B cell (primary cell): ENCODE measurements around the gene EPN1. TPM values are rescaled to one million over a fixed set of nuclear protein-coding genes. Genes with fewer than 3 reads are reported as not detected.

Experiments used
- ATAC-seq: fragments of 200-7000 bp; cut with Tn5 transposase; one replicate; pipeline ENCODE4 v1.10.0; 2021; ENCODE audit warnings: low read depth, mild to moderate bottlenecking, moderate number of reproducible peaks, moderate library complexity
- CTCF ChIA-PET: fragments of 350-600 bp; sonication (Branson Sonifier 250); formaldehyde crosslinking; loops from one replicate; lab custom pipeline; 2021; ENCODE audit warnings: antibody characterized with exemption, inconsistent platforms; lab: Charles Lee
- POLR2A ChIA-PET: fragments of 350-600 bp; sonication (Branson Sonifier 250); formaldehyde crosslinking; loops from one replicate; lab custom pipeline; 2021; ENCODE audit warnings: antibody characterized with exemption; lab: Charles Lee
- DNase-seq: peaks from one replicate; pipeline ENCODE4 v3.0.0; 2013
- H2AFZ ChIP-seq: 2 replicates; pipeline ENCODE4 v1.6.1; 2012; ENCODE audit warnings: mild to moderate bottlenecking, low read depth, low read length; ENCODE audit not compliant: insufficient read depth, poor library complexity, severe bottlenecking
- H3K27ac ChIP-seq, 2 donors: 1 replicate in 1 of 2; 2 replicates in 1 of 2; pipeline ENCODE4 v1.5.1; 2012 to 2013; ENCODE audit warnings: low read length in 2 of 2, mild to moderate bottlenecking in 2 of 2, moderate library complexity in 1 of 2
- H3K27me3 ChIP-seq, 4 experiments: fragments of 200-600 bp in 1 of 4; sonication (generic) in 1 of 4; replicated peaks in 1 of 4; 1 replicate in 2 of 4; 2 replicates in 2 of 4; pipeline versions ENCODE4 v1.6.1 to v1.7.0; 2013 to 2016; ENCODE audit warnings: low read length in 3 of 4, mild to moderate bottlenecking in 2 of 4, mixed read lengths in 1 of 4, moderate library complexity in 1 of 4; ENCODE audit not compliant: insufficient read depth in 4 of 4, control insufficient read depth in 3 of 4; ENCODE audit errors: control extremely low read depth in 1 of 4
- H3K36me3 ChIP-seq, 2 experiments: replicated peaks in 1 of 2; 1 replicate in 1 of 2; 2 replicates in 1 of 2; pipeline versions ENCODE4 v1.6.1 to v1.7.1; 2013; ENCODE audit warnings: low read length in 1 of 2; ENCODE audit not compliant: insufficient read depth in 2 of 2, control insufficient read depth in 1 of 2; ENCODE audit errors: control extremely low read depth in 1 of 2, extremely low read depth in 1 of 2
- H3K4me1 ChIP-seq, 2 donors: fragments of 200-600 bp in 1 of 2; sonication (generic) in 1 of 2; 1 replicate in 1 of 2; 2 replicates in 1 of 2; pipeline versions ENCODE4 v1.5.1 to v1.6.1; 2013 to 2017; ENCODE audit warnings: low read length in 2 of 2; ENCODE audit not compliant: control insufficient read depth in 2 of 2, insufficient read depth in 2 of 2
- H3K4me2 ChIP-seq: replicated peaks from 2 replicates; pipeline ENCODE3; 2012; ENCODE audit warnings: mild to moderate bottlenecking, low read depth, low read length; ENCODE audit not compliant: poor library complexity, severe bottlenecking
- H3K4me3 ChIP-seq, 5 experiments: fragments of 200-600 bp in 1 of 5; sonication (generic) in 1 of 5; 1 replicate in 3 of 5; 2 replicates in 2 of 5; pipeline versions ENCODE4 v1.5.1 to v1.7.0; 2011 to 2016; ENCODE audit warnings: low read length in 4 of 5, mild to moderate bottlenecking in 4 of 5, low read depth in 2 of 5, control low read depth in 1 of 5, moderate library complexity in 1 of 5; ENCODE audit not compliant: insufficient read depth in 1 of 5; ENCODE audit errors: control extremely low read depth in 1 of 5, extremely low read depth in 1 of 5
- H3K79me2 ChIP-seq: fragments of 200-600 bp; sonication (generic); one replicate; pipeline ENCODE4 v1.6.0; 2016; ENCODE audit warnings: low read length; ENCODE audit not compliant: control insufficient read depth, insufficient read depth
- H3K9ac ChIP-seq: fragments of 200-600 bp; sonication (generic); 2 replicates; pipeline ENCODE4 v1.6.1; 2017; ENCODE audit warnings: mild to moderate bottlenecking, low read length, moderate library complexity
- H3K9me3 ChIP-seq, 3 donors: one replicate each; pipeline versions ENCODE4 v1.6.1 to v1.7.1; 2013; ENCODE audit warnings: low read length in 2 of 3; ENCODE audit not compliant: control insufficient read depth in 2 of 3, insufficient read depth in 1 of 3; ENCODE audit errors: control extremely low read depth in 1 of 3
- H4K20me1 ChIP-seq: 2 replicates; pipeline ENCODE4 v1.6.0; 2012; ENCODE audit warnings: mild to moderate bottlenecking, low read length; ENCODE audit not compliant: insufficient read depth, control insufficient read depth, poor library complexity, severe bottlenecking
- H3K27ac Mint-ChIP-seq: one replicate; pipeline ENCODE4 v1.8.0; 2021; ENCODE audit warnings: mixed read lengths
- H3K27me3 Mint-ChIP-seq: one replicate; pipeline ENCODE4 v1.8.0; 2021; ENCODE audit warnings: mixed read lengths
- H3K4me1 Mint-ChIP-seq: one replicate; pipeline ENCODE4 v1.8.0; 2021; ENCODE audit warnings: mixed read lengths
- H3K4me3 Mint-ChIP-seq: one replicate; pipeline ENCODE4 v1.8.0; 2021; ENCODE audit warnings: mixed read lengths
- H3K9me3 Mint-ChIP-seq: one replicate; pipeline ENCODE4 v1.8.0; 2022; ENCODE audit warnings: mixed read lengths; ENCODE audit not compliant: insufficient read depth
- CTCF ChIP-seq: fragments of 200-600 bp; IDR thresholded peaks from one replicate; pipeline ENCODE4 v1.8.0; 2022; ENCODE audit warnings: antibody characterized with exemption, mild to moderate bottlenecking
- EZH2 ChIP-seq: IDR thresholded peaks from 2 replicates; pipeline ENCODE4 v1.6.1; 2012; ENCODE audit warnings: borderline replicate concordance, low read depth, mild to moderate bottlenecking, moderate library complexity, low read length; ENCODE audit not compliant: insufficient read depth, poor library complexity, severe bottlenecking
- WGBS: methylation state at CpG from one replicate; pipeline ENCODE4 v1.1.5; 2013; ENCODE audit warnings: missing lambda C conversion rate; ENCODE audit not compliant: insufficient coverage; 5-methylcytosine and 5-hydroxymethylcytosine counted together
- intact Hi-C: fragments of 100-400 bp; cut with micrococcal nuclease; formaldehyde crosslinking; loops from one replicate; pipeline ENCODE4 v1.10.0; 2022
- polyA plus RNA-seq: library from polyadenylated mRNA; depleted of rRNA; stranded (reverse); fragments of >200 nt; gene quantifications from 2 replicates; pipeline ENCODE4 v1.2.3, GENCODE V29; 2012
- total RNA-seq, 2 donors: library from RNA; stranded (reverse); fragments of 120-200 nt in 1 of 2; gene quantifications; 1 replicate in 1 of 2; 2 replicates in 1 of 2; pipeline versions ENCODE4 v1.2.3 to v1.2.4, GENCODE V29; 2013 to 2022

Gene EPN1
- total and polyA plus RNA-seq, 2 donors (not counting 1 experiment from before 2014, with no cell fraction given) = 54.4 to 63.9 TPM

- Histone ChIP-seq H3K4me3 (no peak overlapping the region), H3K36me3 (no peaks in the 10 kb centered on the region), H3K9ac (no peak overlapping the region), H3K27ac (no peak overlapping the region), H4K20me1 (no peaks in the 10 kb centered on the region), H3K27me3 (peaks cover 0 to 18% (median 3%) of the 10 kb centered on the region in 4 experiments), H3K4me2 (no peak overlapping the region), H3K9me3 (peaks cover 0 to 11% (median 0%) of the 10 kb centered on the region in 3 donors), H2AFZ (no peak overlapping the region), H3K79me2 (no peaks in the 10 kb centered on the region), H3K4me1 (no peaks in the 10 kb centered on the region)
- peaks cover 4% of the 10 kb centered on the region for H3K9me3 Mint-ChIP-seq
- no peaks in the 10 kb centered on the region for H3K4me1 Mint-ChIP-seq
- no peak for ATAC-seq
- ChIA-PET POLR2A (no interaction called here), CTCF (no interaction called here)
- no peak for TF ChIP-seq EZH2
- no peak for TF ChIP-seq CTCF
- no peak overlapping the region for H3K4me3 Mint-ChIP-seq
- intact Hi-C loops = no loop called here
- peaks cover 26% of the 10 kb centered on the region for H3K27me3 Mint-ChIP-seq
- DNase-seq = no peak
- no peak overlapping the region for H3K27ac Mint-ChIP-seq
- no CpG with 5 or more reads among the region's 3 CpGs for WGBS
Measured at GRCh38 chr19:55712804-55713631, 38.0 kb downstream of the EPN1 start.

GRCh38 chr19:55716531-55716930, 41.5 kb downstream of the EPN1 start:
- peaks cover 7% of the 10 kb centered on the region for H3K9me3 Mint-ChIP-seq
- no peak for ATAC-seq
- H4K20me1 ChIP-seq = no peaks in the 10 kb centered on the region
- ChIA-PET POLR2A (interaction anchor here (0.7 kb wide), 1 partner anchor 24 kb away, joined by 4 read pairs; no protein-coding TSS in a partner anchor), CTCF (no interaction called here)
- no peaks in the 10 kb centered on the region for H3K4me1 ChIP-seq
- no peaks in the 10 kb centered on the region for H3K4me1 Mint-ChIP-seq
- H2AFZ ChIP-seq = no peak overlapping the region
- H3K4me3 Mint-ChIP-seq = no peak overlapping the region
- H3K27ac Mint-ChIP-seq = no peak overlapping the region
- intact Hi-C loops = no loop called here
- peaks cover 0 to 15% (median 5%) of the 10 kb centered on the region in 3 donors for H3K9me3 ChIP-seq
- WGBS = 92% methylated on average over 13 of the region's 15 CpGs
- no peak overlapping the region for H3K4me3 ChIP-seq
- TF ChIP-seq CTCF (no peak), EZH2 (no peak)
- DNase-seq = no peak
- H3K9ac ChIP-seq = no peak overlapping the region
- H3K36me3 ChIP-seq = no peaks in the 10 kb centered on the region
- peaks cover 0 to 30% (median 6%) of the 10 kb centered on the region in 4 experiments for H3K27me3 ChIP-seq
- no peak overlapping the region for H3K27ac ChIP-seq
- H3K4me2 ChIP-seq = no peak overlapping the region
- peaks cover 50% of the 10 kb centered on the region for H3K27me3 Mint-ChIP-seq
- no peaks in the 10 kb centered on the region for H3K79me2 ChIP-seq
